Hypothalamus (tissue), 51 donors: ENCODE measurements around the gene KCNAB1.

Source experiments
- DNase-seq, 51 donors: peaks; one replicate each; lab custom pipeline; 2025; lab: John Stamatoyannopoulos, UW

Gene KCNAB1

GRCh38 chr3:156518726-156519125 is 398.3 kb downstream of the KCNAB1 start:
- DNase-seq = no peak

GRCh38 chr3:156519758-156520162 is 399.4 kb downstream of the KCNAB1 start:
- no peak for DNase-seq

GRCh38 chr3:156522673-156523072 is 402.3 kb downstream of the KCNAB1 start:
- no peak for DNase-seq

- DNase-seq = no peak
Measured at GRCh38 chr3:156525808-156526207, 405.4 kb downstream of the KCNAB1 start.

GRCh38 chr3:156527060-156527459 is 406.7 kb downstream of the KCNAB1 start:
- DNase-seq = no peak

- peak in 3 of 51 donors; percentile 9 to 14 (median 13) for DNase-seq
Measured at GRCh38 chr3:156530980-156531379, 410.6 kb downstream of the KCNAB1 start.

- DNase-seq = no peak
Measured at GRCh38 chr3:156532730-156533129, 412.4 kb downstream of the KCNAB1 start.

GRCh38 chr3:156533205-156533604 is 412.8 kb downstream of the KCNAB1 start:
- DNase-seq = no peak

GRCh38 chr3:156535162-156535627 is 414.8 kb downstream of the KCNAB1 start:
- DNase-seq = peak in 31 of 51 donors; percentile 4 to 85 (median 44)

- DNase-seq = no peak
Measured at GRCh38 chr3:156535798-156536197, 415.4 kb downstream of the KCNAB1 start.

GRCh38 chr3:156536524-156537316 is 416.3 kb downstream of the KCNAB1 start:
- DNase-seq = no peak

GRCh38 chr3:156539051-156539450 is 418.7 kb downstream of the KCNAB1 start:
- no peak for DNase-seq

- DNase-seq = no peak
Measured at GRCh38 chr3:156539802-156540201, 419.4 kb downstream of the KCNAB1 start.

- DNase-seq = no peak
Measured at GRCh38 chr3:156542101-156543042, 422.0 kb downstream of the KCNAB1 start.

- no peak for DNase-seq
Measured at GRCh38 chr3:156543043-156543555, 422.7 kb downstream of the KCNAB1 start.

- no peak for DNase-seq
Measured at GRCh38 chr3:156547637-156548036, 427.3 kb downstream of the KCNAB1 start.

- no peak for DNase-seq
Measured at GRCh38 chr3:156548041-156548687, 427.8 kb downstream of the KCNAB1 start.

- DNase-seq = no peak
Measured at GRCh38 chr3:156548902-156549301, 428.5 kb downstream of the KCNAB1 start.

- no peak for DNase-seq
Measured at GRCh38 chr3:156551261-156551660, 430.9 kb downstream of the KCNAB1 start.

- no peak for DNase-seq
Measured at GRCh38 chr3:156551746-156552145, 431.4 kb downstream of the KCNAB1 start.

- DNase-seq = no peak
Measured at GRCh38 chr3:156552973-156553372, 432.6 kb downstream of the KCNAB1 start.
